NCI-H2196 (cell line): ENCODE measurements around the gene PAX4.

Experiments
- DNase-seq: peaks from one replicate; lab custom pipeline; 2025; ENCODE audit not compliant: unreplicated experiment; lab: John Stamatoyannopoulos, UW

Gene PAX4

GRCh38 chr7:127618042-127618441, at the start of gene PAX4:
PAX4 (minus strand) TSS chr7:127618142; CDS start chr7:127615928, 2,214 bp downstream.
- no peak for DNase-seq

GRCh38 chr7:127667017-127667670, 49.2 kb upstream of the PAX4 start:
- no peak for DNase-seq

- no peak for DNase-seq
Measured at GRCh38 chr7:127666602-127667001, 48.7 kb upstream of the PAX4 start.

GRCh38 chr7:127665922-127666321, 48.0 kb upstream of the PAX4 start:
- DNase-seq = no peak

GRCh38 chr7:127658970-127659630, 41.2 kb upstream of the PAX4 start:
- DNase-seq = no peak

- no peak for DNase-seq
Measured at GRCh38 chr7:127657500-127657899, 39.6 kb upstream of the PAX4 start.

GRCh38 chr7:127655720-127656119, 37.8 kb upstream of the PAX4 start:
- DNase-seq = no peak

GRCh38 chr7:127654404-127655394, 36.8 kb upstream of the PAX4 start:
- no peak for DNase-seq

GRCh38 chr7:127653396-127653795, 35.5 kb upstream of the PAX4 start:
- no peak for DNase-seq

- peak; percentile 21 for DNase-seq
Measured at GRCh38 chr7:127652333-127653248, 34.6 kb upstream of the PAX4 start.

- peak; percentile 98 for DNase-seq
Measured at GRCh38 chr7:127651556-127652332, 33.8 kb upstream of the PAX4 start, which contains the start of gene SND1. SND1 (plus strand) TSS chr7:127652194; CDS start chr7:127652374, 180 bp downstream.

- DNase-seq = no peak
Measured at GRCh38 chr7:127650847-127651555, 33.1 kb upstream of the PAX4 start.

GRCh38 chr7:127648986-127649385, 31.0 kb upstream of the PAX4 start:
- no peak for DNase-seq

GRCh38 chr7:127647636-127648035, 29.7 kb upstream of the PAX4 start:
- no peak for DNase-seq

- no peak for DNase-seq
Measured at GRCh38 chr7:127644484-127644883, 26.5 kb upstream of the PAX4 start.

- no peak for DNase-seq
Measured at GRCh38 chr7:127638197-127638596, 20.3 kb upstream of the PAX4 start.

GRCh38 chr7:127635659-127636285, 17.8 kb upstream of the PAX4 start:
- no peak for DNase-seq

GRCh38 chr7:127632276-127632910, 14.5 kb upstream of the PAX4 start:
- DNase-seq = no peak
